Tongue (tissue), 2 donors: Measurements from ENCODE around the gene BARD1. TPM values are rescaled to one million over a fixed set of nuclear protein-coding genes. Genes with fewer than 3 reads are reported as not detected.
A peak's percentile ranks its signal among the peaks of the same experiment; 100 is the strongest.
"Not testable (repeated sequence)": the region's sequence is repeated elsewhere in the genome, so short reads cannot be mapped to it uniquely, and the experiment has no call there.

Experiments
- DNase-seq: peaks from one replicate; pipeline ENCODE4 v3.0.0-alpha.2; 2015
- total RNA-seq: library from RNA; depleted of rRNA; stranded (reverse); fragments of >200 nt; gene quantifications from one replicate; pipeline ENCODE4 v1.2.3, GENCODE V29; 2014

BARD1 gene
- total RNA-seq: 69.9 TPM

DNA sequence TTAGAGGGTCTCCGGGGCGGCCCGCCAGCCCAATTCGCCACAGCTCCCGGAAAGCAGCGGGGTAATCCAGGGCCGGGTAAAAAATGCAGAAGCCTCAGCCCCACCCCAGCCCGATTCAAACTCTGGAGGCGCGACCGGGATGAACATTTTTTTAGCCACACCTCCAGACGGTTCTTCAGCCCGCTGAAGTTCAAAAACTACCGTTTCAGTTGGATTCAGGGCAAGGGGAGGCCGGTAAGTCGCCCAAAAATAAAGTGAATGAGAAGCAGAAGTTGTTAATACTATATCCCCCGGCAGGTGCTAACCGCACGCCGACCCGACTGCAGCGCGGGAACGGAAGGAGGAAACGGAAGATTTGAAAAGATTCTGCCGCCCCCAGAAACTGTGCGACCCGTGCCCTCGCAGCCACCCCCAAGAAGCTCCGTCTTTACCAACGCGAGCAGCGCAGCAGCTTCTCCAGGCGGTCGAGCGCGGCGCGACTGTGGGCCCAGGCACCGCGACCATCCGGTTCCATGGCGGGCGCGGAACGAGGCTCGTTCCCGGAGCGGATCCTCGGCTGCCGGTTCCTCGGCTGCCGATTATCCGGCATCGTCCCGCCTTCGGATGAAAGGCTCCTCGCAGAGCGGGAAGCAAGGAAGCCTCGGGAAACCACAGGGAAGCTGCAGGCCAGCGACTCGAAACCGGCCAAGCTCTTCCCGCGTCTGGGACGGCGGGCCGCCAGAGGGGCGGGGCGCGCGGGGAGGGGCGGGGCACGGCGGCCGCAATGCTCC is at the start of gene BARD1:
BARD1 (minus strand) TSS at position 703 of the 770 bp plus-strand sequence; CDS start at position 589, 114 bp downstream.
- DNase-seq: peak; percentile 87

DNA sequence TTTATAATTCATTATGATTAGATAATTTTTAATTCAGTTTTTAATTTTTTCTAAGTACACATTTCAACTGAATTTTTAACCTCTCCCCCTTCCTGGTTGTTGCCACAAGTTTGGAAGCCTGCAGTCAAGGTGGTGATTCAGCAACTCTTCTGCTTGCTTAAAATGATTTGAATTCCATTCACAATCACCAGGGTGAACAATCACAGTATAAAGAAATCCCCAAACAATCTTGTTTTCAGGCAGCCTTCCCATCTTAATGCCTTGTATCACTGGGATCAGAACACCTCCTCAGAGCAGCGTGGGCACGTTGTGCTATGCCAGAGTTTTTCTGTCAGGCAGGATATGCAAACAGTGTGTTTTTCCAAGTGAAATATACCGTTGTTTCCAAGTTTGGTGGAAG is 46.7 kb upstream of the BARD1 start:
- no peak for DNase-seq

DNA sequence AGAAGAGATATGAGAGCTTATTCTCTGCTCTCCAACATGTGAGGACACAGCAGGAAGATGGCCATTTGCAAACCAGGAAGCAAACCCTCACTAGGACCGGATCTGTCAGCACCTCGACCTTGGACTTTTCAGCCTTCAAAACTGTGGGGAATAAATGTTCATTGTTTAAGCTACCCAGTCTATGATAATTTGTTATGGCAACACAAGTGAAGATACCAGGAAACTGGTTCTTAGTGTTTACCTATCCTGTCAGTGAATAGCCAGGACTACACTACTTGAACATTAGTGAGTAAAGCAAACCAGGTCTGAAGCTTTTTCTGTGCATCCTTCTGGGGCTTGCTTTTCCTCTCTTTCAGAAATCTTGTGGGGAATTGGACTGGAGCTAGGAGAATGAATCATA is 44.4 kb upstream of the BARD1 start:
- no peak for DNase-seq

DNA sequence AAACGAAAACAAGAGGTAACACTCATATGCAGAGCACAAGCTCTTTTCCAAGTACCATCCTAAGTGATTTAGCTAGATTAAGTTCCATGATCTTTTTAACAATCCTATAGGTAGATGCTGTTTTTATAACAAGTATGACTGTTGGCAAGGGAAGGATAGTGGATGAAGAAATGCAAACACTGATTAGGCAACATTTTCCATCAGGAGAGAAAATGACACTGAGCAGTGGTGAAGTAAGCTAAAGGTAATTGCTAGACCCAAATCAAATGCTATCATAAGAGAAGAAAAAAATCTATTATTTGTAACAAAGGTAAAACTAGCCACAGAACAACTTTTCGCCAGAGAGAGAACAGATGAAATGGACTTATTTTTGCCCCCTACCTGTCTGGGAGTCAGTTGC is 34.3 kb upstream of the BARD1 start:
- no peak for DNase-seq

DNA sequence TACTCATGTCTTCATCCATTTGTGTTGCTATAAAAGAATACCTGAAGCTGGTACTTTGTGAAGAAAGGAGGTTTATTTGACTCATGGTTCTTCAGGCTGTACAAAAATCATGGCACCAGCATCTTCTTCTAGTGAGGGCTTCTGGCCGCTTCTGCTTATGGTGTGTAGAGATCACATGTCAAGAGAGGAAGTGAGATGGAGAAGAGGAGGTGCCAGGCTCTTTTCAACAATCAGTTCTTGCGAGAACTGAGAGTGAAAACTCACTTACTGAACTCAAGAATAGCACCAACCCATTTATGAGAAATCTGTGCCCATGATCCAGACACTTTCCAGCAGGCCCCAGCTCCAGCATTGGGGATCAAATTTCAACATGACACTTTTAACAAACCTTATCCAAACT is 30.0 kb upstream of the BARD1 start:
- no peak for DNase-seq

DNA sequence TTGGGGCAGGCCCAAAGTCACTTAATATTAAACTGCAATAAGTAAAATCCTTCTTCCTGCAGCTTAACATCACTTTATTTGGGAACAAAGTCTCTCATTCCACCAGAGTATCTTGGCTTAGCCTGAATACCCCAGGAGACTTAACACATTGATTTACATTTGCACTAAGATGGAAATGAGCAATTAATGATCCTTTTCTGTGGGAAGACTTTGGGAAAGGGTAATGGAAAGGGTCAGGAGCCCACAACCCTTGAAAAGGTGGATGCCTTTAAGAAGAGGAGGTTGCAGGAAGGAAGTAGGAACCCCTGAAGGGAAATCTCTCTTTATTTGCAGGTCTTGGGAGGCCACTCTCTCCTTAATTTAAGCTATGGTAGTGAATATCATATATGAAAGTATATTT is 28.0 kb upstream of the BARD1 start:
- no peak for DNase-seq

DNA sequence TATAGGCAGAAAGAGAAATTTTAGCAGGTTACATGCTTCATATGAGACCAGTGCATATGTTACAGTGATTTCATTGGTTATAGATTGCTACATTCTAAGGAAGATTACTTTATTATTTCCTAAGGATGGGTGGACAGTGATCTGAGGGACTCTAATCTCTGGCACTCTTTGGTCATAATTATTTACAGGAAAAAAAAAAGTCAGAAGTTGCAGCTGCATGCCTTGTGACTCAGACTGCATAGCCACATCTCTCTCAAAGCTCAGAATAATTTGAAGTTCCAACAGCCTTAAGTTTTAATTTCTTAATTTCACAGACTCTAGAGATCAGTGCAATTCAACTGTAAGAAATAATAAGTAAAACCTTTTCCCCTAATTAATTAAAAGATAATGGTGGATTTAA is 27.1 kb upstream of the BARD1 start:
- DNase-seq: no peak

DNA sequence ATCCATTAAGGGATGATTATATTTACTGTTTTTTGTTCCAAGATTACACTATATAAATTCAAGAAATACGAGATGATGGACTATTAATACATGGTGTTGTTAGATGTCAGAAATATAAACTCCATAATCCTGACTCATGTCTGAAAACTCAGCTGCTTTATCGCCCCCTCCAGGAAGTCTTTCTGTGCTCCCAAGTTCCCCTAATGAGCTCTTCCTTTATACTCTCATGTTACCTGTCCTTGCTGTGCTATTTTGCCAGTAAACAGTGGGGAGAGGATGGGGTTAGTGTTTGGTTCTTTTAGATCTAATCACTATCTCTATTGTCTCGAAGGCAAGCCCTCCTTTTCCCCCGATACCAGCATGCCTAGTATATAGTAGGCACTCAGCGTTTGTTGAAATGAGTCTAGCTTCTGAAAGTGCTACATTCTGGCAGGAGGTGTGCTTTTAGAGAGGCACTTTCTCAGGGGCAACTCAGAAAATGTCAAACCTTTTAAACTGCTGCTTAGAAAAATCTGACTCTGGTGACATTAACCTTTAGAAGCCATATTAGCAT is 21.4 kb upstream of the BARD1 start:
- DNase-seq: no peak

DNA sequence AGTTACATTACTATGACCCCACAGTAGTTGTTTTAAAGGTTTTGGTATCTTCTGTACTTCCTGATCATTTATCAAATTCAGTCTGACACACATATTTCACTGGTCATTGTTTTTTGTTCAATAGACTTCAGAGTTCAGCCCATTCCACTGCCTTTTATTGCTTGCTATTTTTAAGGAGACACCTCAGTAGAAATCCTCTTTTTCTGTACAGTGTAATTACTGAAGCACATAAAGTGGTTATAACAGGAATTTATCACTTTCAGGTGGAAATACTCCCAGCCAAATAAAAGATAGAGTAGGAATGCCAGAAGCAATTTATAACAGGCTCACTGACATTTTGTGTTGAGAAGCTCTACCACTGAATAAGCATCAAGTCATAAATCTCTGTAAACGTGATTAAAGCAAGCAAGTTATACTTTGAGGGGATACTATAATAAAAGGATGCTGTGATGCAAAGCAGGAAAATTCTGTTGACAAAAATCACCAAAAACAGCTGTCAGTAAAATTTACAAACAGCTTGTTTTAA is 6.6 kb upstream of the BARD1 start:
- no peak for DNase-seq

DNA sequence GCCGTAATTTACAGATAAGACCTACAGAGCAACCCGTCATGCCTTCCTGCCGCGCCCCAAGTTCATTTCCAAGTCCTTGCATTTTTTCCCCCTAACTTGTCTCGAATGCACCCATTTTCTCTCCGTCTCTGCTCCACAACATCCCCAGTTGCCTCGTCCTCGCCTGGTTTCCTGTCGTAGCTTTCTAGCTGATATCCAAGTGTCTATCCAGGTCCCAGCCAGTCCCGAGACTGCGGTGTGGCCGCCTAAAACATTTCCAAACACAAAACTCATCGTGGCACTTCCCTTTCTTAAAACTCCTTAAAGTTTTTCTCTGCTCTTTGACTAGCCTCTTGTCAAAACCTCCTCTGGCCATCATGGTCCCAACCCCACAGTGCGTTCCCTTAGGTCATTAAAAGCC is 1.2 kb upstream of the BARD1 start:
- DNase-seq: peak; percentile 37

DNA sequence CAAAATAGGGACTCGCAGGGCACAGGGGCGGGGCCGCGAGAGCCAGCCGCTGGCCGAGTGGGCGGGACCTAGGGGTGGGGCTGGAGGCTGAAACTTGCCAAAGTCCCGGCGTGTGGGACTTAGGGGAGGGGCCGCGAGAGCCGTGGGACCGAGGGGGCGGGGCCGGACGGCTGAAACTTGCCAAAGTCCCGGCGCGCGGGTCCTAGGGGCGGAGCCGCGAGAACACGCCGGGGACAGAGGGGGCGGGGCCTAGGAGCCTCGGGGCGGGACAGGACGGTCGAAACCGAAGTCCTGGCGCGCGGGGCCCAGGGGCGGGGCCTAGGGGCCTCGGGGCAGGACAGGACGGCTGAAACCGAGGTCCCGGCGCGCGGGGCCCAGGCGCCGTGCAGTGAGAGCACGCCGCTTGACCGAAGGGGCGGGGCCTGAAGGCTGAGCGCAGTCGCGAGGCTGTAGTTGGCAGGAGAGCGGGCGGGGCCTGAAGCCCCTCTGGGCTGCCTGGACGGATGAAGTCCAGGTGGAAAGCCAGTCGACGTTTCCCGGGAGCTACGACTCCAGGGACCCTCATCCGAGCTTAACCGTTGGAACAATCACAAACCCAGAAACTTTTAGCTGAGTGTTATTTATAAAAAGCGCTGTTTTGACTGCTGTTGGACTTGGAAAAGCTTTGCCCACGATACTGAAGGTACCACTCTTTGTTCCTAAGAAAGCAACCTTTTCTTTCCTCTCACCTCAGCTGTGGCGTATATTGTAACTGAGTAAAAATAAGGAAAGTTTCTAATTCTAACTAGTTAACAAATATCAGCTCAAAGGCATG is 475 bp upstream of the BARD1 start:
- peak; percentile 99 for DNase-seq

DNA sequence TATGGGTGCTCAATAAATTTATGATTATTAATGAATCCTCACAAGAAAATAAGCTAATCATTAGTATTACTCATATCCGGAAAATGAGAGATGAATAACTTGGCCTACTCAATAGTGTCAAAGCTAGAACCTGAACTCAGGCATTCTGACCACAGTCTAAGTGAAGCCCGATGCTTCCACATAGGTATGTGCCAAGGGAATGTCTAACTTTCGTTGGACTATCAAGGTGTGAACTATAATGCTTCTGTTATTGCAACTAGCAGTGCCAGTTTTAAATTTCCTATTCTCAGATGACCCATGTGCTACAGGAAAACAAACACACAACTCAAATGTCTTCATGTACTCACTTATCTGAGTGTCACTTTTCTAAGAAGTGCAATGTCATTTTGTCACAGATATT is 1.8 kb downstream of the BARD1 start:
- peak; percentile 22 for DNase-seq

DNA sequence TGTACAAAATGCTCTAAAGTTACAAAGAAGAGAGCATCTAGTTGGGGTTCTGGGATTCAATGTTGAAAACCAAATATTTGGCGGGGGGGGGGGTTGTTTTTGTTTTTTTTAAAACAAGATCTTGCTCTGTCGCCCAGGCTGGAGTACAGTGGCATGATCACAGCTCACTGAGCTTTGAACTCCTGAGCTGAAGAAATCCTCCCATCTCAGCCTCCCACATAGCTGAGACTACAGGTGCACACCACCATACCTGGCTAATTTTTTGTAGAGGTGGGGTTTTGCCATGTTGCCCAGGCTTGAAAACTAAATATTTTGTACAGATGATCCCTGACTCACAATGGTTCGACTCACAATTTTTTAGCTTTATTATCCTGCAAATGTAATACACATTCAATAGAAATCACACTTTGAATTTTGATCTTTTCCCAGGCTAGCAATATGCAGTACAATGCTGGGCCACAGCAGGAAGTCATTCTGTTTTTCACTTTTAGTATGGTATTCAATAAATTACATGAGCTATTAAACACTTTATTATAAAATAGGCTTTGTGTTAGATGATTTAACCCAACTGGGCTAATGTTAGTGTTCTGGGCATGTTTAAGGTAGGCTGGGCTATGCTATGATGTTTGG is 7.6 kb downstream of the BARD1 start:
- DNase-seq: no peak

DNA sequence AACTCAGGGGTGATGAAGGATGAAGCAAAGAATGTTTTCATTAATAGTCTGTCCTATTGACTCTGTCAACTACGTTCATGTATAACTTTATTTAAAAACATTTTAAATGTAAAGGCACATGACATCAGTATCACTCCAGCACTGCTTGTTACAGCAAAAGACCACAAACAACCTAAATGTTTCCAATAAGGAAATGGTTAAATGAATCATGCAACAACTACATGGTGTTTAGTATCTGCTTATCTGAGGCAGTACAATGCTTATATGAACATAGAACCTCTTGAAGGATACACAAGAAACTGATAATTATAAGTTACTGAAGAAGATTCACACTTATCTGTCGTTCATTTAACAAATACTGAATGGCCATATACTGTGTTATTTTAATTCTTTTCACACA is 8.4 kb downstream of the BARD1 start:
- no peak for DNase-seq

DNA sequence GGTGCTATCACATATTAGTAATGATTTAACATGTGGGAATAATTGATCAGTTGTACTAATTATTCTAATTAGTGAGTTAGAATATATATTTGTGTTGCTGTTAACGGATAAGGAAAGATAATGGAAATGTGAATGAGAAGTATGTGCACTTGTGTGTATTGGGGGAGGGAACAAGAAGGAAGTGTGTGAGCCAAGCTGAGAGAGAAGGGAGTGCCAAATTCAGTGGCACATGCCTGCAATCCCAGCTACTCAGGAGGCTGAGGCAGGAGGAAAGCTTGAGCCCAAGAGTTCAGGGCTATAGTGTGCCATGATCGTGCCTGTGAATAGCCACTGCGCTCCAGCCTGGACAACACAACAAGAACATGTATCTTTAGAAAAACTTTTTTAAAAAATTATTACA is 9.3 kb downstream of the BARD1 start:
- no peak for DNase-seq

DNA sequence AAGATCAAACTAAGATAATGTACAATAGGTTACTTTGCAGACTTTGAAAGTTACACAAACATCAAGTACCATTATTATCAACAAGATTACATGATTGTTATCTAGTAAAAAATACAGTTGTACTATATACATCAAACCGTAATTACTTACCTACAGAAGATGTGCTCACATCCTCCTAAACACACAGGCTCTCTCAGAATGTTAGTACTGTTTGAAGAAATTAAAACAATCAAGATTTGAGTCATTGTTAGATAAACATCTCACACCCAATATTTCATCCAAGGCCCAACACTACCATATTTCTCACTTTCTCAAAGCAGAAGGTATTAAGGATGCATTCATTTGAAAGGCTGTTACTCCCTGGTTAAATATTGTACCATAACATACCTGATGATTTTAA is 12.6 kb downstream of the BARD1 start:
- no peak for DNase-seq

DNA sequence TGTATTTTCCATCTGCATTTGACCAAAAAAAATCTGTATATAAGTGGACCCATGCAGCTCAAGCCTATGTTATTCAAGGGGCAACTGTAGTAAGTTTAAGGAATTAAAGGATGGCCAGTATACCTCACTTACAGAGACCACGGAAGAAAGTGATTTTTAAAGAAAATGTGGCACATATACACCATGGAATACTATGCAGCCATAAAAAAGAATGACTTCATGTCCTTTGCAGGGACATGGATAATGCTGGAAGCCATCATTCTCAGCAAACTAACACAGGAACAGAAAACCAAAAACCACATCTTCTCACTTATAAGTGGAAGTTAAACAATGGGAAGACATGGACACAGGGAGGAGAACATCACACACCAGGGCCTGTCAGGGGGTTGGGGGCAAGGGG is 26.3 kb downstream of the BARD1 start:
- not testable (repeated sequence) for DNase-seq

DNA sequence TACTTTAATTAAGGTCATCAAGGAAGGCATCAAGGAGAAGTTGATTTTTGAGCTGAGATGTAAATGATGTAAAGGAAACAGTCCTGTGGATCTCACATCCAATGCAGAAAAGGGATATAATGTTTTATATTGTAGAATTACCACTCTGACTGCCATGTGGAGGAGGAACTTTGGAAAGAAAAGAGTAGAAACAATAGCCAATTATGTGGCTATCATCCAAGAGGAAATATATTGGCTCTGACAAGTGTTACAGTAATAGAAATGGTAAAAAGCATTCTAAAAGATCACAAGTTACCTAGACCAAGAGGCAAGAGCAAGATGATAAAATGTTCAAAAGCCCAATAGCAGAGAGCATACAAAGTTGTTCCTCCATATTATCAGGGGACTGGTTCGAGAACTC is 26.8 kb downstream of the BARD1 start:
- no peak for DNase-seq

DNA sequence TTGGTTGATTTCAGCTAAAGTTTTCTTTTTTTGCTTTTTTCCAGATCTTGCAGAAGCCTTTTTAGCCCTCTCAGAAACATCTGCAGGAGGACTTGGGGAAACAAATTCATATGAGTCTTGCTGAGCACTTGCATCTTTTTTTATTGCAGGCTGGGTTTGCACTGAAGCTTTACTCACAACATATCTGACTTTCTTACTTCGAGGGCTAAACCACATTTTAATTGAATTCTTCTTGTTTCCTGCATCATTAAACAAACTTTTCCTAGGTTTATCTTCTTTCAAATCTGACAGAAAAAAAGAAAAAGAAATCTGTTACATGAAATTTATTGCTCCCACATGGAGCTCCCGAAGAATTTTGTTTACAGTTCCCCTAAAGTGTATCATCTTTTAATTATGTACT is 28.3 kb downstream of the BARD1 start:
- DNase-seq: no peak

DNA sequence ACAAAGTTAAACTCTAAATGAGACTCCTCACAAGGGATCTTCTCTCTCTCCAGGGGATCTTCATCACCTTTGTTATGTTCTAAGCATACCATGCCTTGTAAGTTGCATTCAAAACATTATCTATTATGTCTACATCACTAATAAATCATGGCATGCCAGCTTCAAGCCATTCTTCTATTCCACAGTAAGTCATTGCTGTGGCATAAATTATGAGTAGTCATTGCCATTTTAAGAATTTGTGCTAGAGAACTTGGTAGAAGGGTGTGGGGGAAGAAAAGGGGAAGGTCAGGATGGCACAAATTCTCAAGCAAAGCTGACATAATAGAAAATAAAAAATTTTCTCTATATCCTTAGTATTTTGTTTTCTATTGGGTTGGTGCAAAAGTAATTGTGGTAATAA is 33.5 kb downstream of the BARD1 start:
- DNase-seq: no peak

DNA sequence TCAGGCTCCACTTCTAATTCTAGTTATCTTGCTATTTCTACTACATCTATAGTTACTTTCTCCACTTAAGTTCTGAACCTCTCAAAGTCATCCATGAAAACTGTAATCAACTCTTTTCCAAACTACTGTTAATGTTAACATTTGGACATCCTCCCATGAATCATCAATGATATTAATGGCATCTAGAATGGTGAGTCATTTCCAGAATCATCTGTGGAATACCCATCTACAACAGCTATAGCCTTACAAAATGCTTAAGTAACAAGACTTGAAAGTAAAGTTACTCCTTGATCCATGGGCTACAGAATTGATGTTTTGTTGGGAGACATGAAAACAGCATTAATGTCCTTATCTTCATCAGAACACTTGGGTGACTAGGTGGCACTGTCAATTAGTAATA is 35.4 kb downstream of the BARD1 start:
- DNase-seq: no peak

DNA sequence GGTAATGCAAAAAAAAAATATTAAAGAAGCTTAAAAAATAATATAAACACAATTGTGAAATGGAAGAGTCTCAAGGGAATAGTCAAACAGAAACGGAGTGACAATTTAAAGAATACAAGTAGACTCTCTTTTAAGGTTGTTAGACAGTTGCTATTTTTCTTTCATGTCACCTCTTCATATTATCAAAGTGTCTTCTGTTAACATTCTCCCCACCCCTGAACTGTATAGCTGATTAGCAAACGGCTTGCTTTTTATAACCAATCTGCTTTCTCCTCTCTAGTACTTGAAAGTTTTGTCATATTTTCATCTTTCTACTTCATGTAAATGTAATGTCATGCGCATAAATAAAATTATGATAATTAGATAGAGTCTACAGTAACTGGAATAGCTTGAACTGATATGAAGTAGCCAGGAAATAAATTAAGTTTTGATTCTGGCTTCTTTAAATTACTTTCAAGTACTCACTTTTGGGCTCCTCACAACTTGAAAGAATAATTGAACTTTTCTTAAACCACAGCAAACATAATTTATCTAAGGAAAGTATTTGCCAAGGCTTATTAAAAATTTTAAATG is 37.0 kb downstream of the BARD1 start:
- DNase-seq: no peak
